HG03045 (cell line): ENCODE measurements around the gene NPC1L1.
A peak's percentile ranks its signal among the peaks of the same experiment; 100 is the strongest.
"Not testable (repeated sequence)": the region's sequence is repeated elsewhere in the genome, so short reads cannot be mapped to it uniquely, and the experiment has no call there.

ENCODE experiments used
- ATAC-seq: cut with Tn5 transposase; IDR thresholded peaks from one replicate; pipeline ENCODE4 v1.9.1; 2021; ENCODE audit warnings: mild to moderate bottlenecking, moderate library complexity; ENCODE audit not compliant: unreplicated experiment

NPC1L1 gene

DNA sequence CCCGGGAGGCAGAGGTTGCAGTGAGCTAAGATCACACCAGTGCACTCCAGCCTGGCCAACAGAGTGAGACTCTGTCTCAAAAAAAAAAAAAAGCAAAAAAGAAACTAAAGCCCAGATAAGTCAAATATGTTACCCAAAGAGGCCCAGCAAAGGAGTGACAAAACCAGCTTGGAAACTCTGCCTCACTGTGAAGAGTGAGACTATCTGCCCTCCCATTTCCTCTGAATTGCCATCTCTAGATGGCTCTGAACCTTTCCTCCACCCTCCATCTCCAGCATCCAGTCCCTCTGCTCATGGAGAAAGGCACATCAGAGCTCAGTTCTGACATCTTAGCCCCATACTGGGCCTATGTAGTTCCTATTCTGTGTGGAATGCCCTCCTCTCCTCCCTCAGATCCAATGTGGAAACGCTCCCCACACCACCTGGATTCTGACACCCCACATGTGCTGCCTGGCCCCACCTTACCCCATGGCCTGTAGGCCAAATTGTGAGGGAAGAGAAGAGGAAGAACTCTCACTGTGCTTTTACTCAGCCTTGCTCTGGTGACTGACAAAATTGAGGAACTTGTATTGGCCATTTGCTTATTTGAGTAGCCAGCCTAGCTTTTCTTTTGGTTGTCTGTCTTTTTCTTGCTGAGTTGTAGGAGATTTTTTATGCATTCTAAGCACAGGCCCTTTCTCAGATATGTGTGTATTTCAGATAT lies 32.7 kb downstream of the NPC1L1 start:
- no peak for ATAC-seq

DNA sequence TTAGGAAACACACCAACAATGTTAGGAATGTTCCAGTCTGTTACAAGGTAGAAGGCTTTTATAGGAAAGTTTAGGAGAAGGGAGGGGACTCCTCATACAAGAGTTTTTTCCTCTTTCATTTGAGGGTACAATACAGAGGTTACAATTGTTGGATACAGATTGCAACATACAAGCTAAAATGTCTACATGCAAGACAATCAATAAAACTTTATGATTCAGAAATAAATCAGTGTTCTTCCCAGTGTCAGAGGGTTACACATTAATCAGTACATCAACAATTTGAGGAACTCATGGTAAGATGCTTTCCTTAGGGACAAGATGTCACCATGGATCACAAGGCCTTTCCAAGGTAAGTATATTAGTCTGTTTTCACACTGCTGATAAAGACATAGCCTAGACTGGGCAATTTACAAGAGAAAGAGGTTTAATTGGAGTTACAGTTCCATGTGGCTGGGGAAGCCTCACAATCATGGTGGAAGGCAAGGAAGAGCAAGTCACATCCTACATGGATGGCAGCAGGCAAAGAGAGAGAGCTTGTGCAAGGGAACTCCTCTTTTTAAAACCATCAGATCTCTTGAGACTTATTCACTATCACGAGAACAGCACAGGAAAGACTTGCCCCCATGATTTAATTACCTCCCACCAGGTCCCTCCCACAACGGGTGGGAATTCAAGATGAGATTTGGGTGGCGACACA lies 34.4 kb downstream of the NPC1L1 start:
- not testable (repeated sequence) for ATAC-seq

DNA sequence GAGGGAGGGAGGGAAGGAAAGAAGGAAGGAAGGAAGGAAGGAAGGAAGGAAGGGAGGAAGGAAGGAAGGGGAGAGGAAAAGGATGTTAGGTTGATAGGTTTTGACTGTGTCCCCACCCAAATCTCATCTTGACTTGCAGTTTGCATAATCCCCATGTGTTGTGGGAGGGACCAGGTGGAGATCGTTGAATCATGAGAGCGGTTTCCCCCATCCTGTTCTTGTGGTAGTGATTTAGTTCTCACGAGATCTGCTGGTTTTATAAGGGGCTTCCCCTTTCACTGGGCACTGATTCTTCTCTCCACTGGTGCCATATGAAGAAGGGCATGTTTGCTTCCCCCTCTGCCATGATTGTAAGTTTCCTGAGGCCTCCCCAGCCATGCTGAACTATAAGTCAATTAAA lies 35.5 kb downstream of the NPC1L1 start:
- ATAC-seq = no peak

DNA sequence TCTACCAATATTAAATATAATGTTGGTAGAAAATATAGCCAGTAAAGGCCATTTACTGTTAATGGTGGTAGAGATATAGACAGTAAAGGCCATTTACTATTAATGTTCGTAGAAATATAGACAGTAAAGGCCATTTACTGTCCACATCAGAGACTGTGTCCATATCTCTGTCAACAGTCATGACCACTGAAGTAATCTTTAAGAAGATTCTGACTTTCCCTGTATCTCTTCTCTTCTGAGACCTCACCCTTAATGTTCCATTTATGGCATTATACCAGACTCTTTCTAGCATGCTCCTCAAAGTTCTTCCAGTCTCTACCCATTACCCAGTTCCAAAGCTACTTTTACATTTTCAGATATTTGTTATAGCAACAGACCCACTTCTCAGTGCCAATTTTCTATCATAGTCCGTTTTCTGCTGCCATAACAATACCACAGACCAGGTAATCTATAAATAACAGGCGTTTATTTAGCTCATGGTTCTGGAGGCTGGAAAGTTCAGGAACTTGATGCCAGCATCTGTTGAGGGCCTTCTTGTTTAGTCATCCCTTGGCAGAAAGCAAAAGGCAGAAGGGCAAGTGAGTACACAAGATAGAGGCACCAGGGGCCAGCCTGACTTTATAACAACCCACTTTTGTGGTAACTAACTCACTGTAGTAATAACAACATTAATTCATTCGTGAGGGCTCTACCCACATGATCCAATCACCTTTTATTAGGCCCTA lies 42.7 kb downstream of the NPC1L1 start:
- ATAC-seq = no peak

GRCh38 chr7:44497155-44498027 lies 43.7 kb downstream of the NPC1L1 start:
- ATAC-seq = no peak

GRCh38 chr7:44496385-44496784 lies 44.7 kb downstream of the NPC1L1 start:
- no peak for ATAC-seq

DNA sequence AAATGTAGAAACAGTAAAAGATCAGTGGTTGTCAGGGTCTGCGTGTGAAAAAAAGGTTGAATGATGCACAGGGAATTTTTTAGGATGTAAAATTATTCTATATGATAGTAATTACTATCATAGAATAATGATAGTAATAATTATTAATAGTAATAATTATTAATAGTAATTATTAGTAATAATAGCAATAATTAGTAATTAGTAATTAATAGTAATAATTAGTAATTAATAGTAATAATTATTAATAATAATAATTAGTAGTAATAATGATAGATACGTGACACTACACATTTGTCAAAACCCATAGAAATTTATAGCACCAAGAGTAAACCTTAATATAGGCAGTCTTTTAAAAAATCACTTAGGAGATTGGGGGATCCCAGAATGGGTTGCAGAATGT lies 46.2 kb downstream of the NPC1L1 start:
- ATAC-seq = no peak

DNA sequence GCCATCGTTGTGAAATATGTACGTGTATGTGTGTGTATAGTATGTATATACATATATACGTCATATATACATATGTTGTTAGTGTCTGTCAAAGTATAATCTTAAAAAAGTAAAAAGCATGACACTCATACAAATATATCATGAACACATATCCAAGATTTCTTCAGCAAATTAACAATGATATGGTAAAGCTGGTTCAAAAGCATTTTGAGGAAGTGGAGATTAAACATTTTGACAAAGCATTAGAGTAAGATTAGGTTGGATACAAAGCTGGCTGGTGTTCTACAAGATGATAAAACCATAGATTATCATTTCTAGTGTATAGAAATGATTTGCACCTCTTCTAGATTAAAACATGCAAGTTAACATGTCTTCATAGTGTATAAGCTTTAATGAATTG lies 49.9 kb downstream of the NPC1L1 start:
- no peak for ATAC-seq

DNA sequence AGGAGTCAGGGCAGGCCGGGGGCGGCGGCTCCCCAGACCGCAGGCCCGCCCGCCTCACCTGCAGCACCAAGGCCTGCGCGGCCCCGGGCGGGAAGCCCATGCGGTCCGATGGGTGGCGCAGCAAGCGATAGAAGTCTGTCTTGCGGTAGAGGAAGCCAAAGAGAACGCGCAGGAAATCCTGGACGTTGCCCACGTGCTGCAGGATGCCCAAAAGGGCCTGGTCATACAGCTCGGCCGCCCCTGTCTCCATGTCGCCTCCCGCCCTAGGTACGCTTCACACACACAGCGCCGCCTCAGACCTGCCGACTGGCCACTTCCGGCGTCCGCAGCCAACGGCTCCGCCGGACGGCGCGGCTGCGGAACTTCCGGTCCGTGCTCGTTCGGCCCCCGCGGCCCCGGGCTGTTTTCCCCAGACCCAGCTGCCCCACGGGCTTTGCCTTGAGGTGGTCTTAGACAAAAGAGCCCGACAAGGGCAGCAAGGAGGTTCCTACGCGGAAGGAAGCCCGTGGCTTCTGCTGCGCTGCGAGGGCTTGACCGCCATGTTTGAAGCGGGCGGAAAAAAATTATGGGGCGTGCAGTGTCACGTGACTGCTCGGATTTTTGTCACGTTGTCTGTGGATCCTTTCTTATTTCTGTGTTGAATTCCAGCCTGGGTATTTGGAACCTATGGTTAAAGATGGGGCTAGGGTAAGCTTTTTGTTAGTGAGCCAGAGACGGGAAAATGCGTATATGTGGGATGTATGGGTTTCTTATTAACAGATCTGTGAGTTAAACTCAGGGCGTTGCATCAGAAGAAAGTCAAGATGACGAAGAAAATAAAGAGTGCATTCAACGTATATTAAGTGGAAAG lies 50.6 kb downstream of the NPC1L1 start, which contains the start of gene NUDCD3:
Gene NUDCD3, minus strand, starts transcription at position 308 of the 850 bp plus-strand sequence. Its CDS starts 58 bp downstream, at position 250.
- peak; percentile 94 for ATAC-seq

GRCh38 chr7:44489955-44490350 lies 51.2 kb downstream of the NPC1L1 start:
- peak; percentile 20 for ATAC-seq

DNA sequence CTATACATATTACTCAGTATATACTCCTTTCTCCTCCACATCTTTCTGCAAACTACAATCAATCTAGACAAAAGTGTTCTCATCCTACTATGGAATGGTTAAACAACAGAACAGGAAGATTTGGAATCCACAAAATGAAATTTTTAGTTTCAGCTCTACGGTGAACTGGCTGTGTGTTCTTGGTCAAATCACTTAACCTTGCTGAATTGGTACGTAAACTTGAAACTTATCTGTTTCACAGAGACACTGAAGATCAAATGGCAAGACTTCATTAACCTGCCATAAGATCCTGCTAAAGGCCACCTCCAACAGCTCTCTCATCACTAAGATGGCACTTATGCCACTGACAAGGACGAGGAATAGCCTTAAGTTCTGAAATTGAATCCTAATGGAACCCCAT lies 52.2 kb downstream of the NPC1L1 start:
- no peak for ATAC-seq

- ATAC-seq = no peak
Measured at GRCh38 chr7:44486693-44487092, 54.4 kb downstream of the NPC1L1 start.

DNA sequence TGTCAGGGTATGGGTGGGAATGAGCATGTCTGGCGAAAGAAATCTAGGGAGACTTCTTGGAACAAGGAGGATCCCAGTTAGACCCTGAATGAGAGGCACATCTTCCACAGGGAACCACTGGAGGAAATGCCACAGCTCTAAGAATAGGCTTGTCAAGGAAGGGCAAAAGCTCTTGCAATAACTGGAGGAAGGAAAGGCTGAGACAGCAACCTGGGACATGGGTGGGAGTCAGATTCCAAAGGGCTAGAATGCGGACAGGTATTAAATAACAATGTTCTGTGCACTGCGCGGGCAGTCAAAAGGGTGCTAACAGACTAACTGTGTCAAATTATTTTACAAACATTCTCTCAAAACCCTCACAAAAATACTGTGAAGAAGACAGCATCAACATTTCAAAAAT lies 55.1 kb downstream of the NPC1L1 start:
- ATAC-seq = no peak

DNA sequence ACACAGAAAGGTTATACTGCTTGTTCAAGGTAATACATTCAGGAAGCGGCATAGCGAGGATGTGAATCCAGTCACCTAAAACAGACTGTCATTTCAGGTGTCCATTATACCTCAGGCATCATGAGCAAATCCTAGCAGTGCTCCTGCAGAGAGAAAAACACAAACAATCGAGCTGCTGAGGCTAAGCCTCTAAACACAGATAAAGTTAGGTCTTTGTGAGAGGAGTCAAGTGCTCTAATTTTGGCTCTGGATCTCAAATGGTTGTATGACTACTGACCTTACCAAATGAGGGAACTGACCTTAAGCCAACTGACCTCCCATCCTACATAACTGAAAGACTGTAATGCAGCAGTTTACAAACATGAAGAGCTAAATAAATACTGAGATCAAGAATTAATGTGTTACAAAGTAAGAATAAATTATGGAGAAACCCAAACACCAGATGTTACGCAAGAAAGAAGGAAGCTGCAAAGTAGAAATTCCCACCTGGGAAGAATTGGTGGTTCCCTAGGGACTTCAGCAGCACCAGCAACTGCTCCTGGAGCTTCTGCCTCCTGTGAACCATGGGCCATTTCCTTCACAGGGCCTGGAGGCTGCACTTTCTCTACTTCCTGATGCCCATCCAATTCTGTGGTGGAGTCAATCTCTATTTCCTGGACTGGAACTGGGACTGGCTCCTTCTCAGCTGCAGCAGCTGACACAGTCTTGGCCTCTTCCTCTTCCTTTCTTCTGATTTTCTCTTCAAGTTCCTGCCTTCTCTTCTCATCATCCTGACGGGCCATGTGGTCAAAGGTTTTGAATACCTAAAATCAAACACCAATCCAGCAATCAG lies 56.4 kb downstream of the NPC1L1 start:
- ATAC-seq = no peak

DNA sequence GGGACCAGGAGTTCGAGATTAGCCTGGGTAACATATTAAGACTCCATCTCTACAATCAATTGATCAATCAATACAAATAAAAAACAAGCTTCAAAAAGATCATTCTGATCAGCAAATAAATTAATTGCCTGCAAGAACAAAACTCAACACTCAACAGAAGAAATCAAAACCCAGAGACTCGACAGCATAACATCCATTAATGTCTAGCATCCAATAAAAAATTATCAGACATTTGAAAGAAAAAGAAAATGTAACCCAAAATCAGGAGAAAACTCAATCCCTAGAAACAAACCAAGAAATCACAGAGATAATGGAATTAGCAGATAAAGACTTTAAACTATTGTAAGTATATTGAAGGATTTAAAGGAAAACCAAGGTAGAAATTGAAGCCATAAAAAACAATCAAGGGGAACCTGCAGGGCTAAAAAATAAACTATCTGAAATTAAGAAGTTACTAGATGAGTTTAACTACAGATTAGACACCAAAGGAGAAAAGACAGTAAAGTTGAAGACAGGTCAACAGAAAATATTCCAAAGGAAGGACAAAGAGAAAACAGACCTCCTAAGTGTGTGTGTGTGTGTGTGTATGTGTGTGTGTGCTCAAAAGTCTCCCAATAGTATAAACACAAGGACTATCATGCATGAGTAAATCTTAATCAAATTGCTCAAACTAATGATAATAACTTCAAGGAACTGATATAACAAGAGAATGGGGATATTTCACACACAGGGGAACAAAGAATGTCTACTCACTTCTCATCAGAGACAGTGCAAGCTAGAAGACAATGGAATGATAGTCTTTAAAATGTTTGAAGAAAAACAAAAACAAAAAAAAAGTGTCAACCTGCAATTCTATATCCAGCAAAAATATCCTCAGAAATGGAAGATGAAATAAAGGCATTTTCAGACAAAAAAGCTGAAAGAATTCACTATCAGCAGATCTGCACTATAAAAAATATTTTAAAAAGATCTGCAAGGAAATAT lies 58.3 kb downstream of the NPC1L1 start:
- ATAC-seq = no peak

DNA sequence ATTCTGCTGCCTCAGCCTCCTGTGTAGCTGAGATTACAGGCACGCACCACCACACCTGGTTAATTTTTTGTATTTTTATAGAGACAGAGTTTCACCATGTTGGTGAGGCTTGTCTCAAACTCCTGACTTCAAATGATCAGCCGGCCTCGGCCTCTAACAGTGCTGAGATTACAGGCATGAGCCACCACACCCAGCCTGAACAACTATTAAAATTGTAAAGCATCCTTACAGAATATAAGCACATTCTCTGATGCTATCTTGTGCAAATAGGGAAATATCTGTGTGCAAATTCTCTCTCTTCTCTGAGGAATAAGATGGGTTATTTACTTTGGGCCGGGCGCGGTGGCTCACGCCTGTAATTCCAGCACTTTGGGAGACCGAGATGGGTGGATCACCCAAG lies 63.2 kb downstream of the NPC1L1 start:
- no peak for ATAC-seq

DNA sequence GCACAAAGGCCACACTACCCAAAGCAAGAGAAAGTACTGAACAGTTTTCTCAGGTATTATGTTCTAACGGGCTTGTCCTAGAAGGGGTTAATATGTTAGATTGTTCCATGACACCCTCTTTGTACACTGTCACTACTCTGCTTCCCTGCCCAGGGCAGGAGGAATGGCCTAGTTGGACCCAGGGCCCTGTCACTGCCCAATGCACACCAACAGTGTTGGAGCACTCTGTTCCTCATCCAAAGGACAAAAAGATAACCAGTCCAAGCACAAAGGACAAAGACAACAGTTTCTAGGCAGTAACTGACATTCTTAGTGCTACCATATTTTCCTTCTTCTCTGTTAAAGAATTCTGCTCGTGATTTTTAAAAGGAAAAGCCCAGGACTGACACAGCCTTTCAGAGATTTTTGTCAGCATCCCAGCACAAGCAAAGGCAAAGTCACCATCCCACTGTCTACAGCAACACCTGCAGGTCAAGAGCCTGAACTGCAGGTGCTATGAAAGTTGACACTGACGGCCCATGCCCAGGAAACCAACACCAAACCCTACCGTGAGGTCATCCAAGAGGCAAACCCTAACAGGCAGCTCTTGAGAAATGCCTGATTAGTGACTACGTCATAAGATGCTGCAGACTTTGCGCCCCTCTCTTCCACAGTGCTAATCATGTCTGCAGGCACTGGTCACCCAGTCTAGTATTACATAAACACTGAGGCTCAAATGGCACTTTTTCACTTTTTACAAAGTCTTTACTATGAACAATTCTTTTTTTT lies 63.9 kb downstream of the NPC1L1 start:
- ATAC-seq = peak; percentile 71
